Measurements from ENCODE around the gene ZACN. TPM values are rescaled to one million over a fixed set of nuclear protein-coding genes. Genes with fewer than 3 reads are reported as not detected.

Gene ZACN
- total RNA-seq, 2 donors from 2014 or later = not detected

DNA sequence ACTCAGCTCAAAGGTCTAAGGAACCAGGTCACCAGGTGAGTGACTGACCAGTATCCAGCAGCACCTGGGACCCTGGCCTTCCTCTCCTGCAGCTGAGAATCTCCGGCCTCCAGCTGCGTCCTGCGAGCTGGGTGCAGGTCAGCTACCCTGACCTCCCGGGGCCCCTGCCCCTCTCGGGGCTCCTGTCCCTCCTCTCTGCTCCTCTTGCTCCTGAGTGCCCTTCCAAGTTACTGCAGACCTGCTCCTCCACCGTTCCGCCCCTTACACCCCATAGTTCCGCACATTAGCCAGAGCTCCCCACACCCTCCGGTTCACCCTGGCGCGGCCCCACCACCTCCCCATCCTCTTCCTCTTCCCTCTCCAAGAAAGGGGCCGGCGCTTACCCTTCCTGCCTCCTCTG, 51.5 kb downstream of the ZACN start:
- WGBS, 2 donors = 56 to 83% methylated on average over 12 to 13 of the region's 13 CpGs
- H3K4me3 ChIP-seq = no peak overlapping the region
- ATAC-seq (no peak), DNase-seq (no peak)
- no peaks in the 10 kb centered on the region for H3K36me3 ChIP-seq (replicated peaks in 1 of 2; ENCODE audit: insufficient read depth in 1 of 2, low read depth in 2 of 2)
- H3K27me3 ChIP-seq = no peaks in the 10 kb centered on the region
- intact Hi-C loops (cut with DNase I) = no loop called here
- TF ChIP-seq, protein P1, sequence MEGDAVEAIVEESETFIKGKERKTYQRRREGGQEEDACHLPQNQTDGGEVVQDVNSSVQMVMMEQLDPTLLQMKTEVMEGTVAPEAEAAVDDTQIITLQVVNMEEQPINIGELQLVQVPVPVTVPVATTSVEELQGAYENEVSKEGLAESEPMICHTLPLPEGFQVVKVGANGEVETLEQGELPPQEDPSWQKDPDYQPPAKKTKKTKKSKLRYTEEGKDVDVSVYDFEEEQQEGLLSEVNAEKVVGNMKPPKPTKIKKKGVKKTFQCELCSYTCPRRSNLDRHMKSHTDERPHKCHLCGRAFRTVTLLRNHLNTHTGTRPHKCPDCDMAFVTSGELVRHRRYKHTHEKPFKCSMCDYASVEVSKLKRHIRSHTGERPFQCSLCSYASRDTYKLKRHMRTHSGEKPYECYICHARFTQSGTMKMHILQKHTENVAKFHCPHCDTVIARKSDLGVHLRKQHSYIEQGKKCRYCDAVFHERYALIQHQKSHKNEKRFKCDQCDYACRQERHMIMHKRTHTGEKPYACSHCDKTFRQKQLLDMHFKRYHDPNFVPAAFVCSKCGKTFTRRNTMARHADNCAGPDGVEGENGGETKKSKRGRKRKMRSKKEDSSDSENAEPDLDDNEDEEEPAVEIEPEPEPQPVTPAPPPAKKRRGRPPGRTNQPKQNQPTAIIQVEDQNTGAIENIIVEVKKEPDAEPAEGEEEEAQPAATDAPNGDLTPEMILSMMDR (IDR thresholded peaks at IDR 0.05) = no peak
- no peak for TF ChIP-seq POLR2A (IDR thresholded peaks at IDR 0.05)
- no peaks in the 10 kb centered on the region for H3K9me3 ChIP-seq
- no peak overlapping the region for H3K27ac ChIP-seq
- no peaks in the 10 kb centered on the region for H3K4me1 ChIP-seq

DNA sequence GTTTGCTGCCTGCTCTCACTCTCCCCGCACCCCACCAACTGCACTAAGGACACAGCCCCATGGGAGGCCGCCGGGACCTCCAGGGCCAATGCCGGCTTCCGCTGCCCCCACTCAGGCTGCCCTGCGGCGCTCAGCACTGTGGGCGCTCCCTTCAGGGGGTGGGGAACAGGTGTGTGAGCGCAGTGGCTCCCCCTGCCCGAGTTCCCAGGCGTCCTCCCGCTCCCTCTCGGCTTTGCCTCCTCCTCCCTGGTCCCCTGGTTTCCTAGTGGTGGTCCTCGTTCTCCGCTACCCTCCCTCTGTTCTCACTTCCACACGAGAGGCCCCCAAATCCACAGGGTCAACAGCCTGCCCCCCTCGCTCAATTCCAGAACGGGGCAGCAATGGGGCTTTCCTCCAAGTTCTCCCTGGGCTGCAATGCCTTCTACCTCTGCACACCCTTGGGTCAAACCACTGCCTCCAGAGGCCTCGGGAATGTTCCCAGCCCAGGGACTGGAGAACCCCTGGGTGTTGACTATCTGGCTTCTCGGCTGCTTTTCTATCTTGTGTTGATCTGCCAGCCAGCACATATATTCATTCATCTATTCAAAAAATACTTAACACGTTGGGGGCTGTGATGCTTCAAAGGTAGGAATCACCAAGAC, 52.2 kb downstream of the ZACN start:
- TF ChIP-seq POLR2A (IDR thresholded peaks at IDR 0.05) = no peak
- TF ChIP-seq, protein P1 (IDR thresholded peaks at IDR 0.05) = no peak
- no peaks in the 10 kb centered on the region for H3K4me1 ChIP-seq
- H3K27ac ChIP-seq = peak overlapping the region in 2 of 4 donors; percentile 63 to 65
- H3K36me3 ChIP-seq (replicated peaks in 1 of 2; ENCODE audit: insufficient read depth in 1 of 2, low read depth in 2 of 2) = no peaks in the 10 kb centered on the region
- H3K27me3 ChIP-seq = no peaks in the 10 kb centered on the region
- intact Hi-C loops (cut with DNase I) = no loop called here
- DNase-seq (no peak), ATAC-seq (no peak)
- no peak overlapping the region for H3K4me3 ChIP-seq
- 62 to 74% methylated on average over 20 to 21 of the region's 21 CpGs for WGBS, 2 donors
- H3K9me3 ChIP-seq = no peaks in the 10 kb centered on the region

DNA sequence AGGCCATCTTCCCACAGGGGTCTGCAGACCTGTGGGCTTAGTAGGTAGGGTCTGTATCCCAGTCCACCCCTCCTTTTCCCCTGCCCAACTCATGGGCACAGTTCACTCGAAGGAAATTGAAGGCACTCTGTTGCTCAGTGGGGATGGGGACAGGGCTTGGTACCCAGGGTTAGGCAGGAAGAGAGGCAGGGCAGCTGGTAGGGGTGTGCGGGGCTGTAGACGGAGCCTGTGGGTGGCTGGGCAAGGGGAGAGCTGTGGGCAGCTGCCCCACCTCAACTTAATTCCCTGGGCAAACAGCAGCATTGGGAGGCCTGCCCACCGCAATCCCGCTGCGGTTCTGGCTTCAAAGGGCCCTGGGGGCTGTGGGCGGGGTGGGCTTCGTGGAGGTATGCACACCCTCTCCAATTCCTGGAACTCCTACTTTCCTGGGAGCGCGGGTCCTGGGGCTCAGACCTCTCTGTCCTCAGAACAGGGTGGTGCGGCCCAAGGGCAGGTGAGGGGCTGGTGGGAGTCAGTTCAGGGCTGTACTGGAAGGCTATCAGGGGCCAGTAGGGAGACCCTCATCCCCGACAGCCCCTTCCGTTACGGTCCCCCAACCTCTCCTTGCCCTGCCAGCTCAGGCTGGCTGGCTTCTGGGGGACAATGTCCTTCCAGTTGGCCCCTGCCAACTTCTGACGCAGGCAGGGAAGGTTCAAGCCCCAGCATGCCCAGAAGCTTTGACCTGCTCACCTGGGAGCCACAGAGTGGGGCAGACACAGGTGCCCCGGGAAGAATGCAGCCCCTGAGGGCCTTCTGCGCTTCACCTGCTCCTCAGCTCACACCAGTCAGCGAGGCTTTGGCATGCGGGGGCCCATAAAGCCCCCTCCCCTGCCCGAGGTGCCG, 53.0 kb downstream of the ZACN start:
- Histone ChIP-seq H3K9me3 (no peaks in the 10 kb centered on the region), H3K27me3 (no peaks in the 10 kb centered on the region), H3K4me3 (no peak overlapping the region), H3K27ac (peak overlapping the region; percentile 54 to 72 (median 64)), H3K4me1 (no peaks in the 10 kb centered on the region), H3K36me3 (replicated peaks in 1 of 2; ENCODE audit: insufficient read depth in 1 of 2, low read depth in 2 of 2) (no peaks in the 10 kb centered on the region)
- intact Hi-C loops (cut with DNase I) = no loop called here
- TF ChIP-seq, protein P1 (IDR thresholded peaks at IDR 0.05) = no peak
- no peak for TF ChIP-seq POLR2A (IDR thresholded peaks at IDR 0.05)
- DNase-seq (no peak), ATAC-seq (peak; percentile 5)
- WGBS, 2 donors = 51 to 65% methylated on average over 3 to 19 of the region's 21 CpGs

Small RNA genes within 50 kb of the gene (microRNA-seq; reads per million reads assigned to microRNA genes)
- 2.7 to 3.3 reads per million in 2 donors for gene MIR6868 (ENCODE audit: borderline number of aligned reads in 2 of 2, borderline replicate concordance in 2 of 2)

Small RNA genes within 50 kb of the gene (small RNA-seq; reads per million reads assigned to genes)
- not detected for gene MIR6868

Other genes starting within 250 kb of the ZACN start
- gene UNC13D, start 234.8 kb upstream of the ZACN start, total RNA-seq = 10 to 100 TPM in 1 of 2 donors, 1 to 10 TPM in 1; 8.6 to 21.8 TPM
- gene WBP2, start 223.8 kb upstream of the ZACN start, total RNA-seq = 10 to 100 TPM; 44.2 to 49.5 TPM
- gene TRIM47, start 200.6 kb upstream of the ZACN start, total RNA-seq = 10 to 100 TPM; 39.6 to 41.8 TPM
- 10 to 100 TPM; 12.5 to 21.0 TPM for gene TRIM65, start 182.2 kb upstream of the ZACN start, total RNA-seq
- gene MRPL38, start 174.3 kb upstream of the ZACN start, total RNA-seq = 10 to 100 TPM; 47.7 to 77.8 TPM
- gene FBF1, start 138.1 kb upstream of the ZACN start, total RNA-seq = 1 to 10 TPM; 2.6 to 4.2 TPM
- gene ACOX1, start 100.0 kb upstream of the ZACN start, total RNA-seq = 10 to 100 TPM; 69.0 to 77.1 TPM
- 1 to 10 TPM; 6.5 to 9.2 TPM for gene TEN1, start 99.9 kb upstream of the ZACN start, total RNA-seq
- gene CDK3, start 78.3 kb upstream of the ZACN start, total RNA-seq = 1 to 10 TPM; 3.4 to 4.9 TPM
- 10 to 100 TPM in 1 of 2 donors, 1 to 10 TPM in 1; 4.9 to 13.0 TPM for gene EVPL, start 51.9 kb upstream of the ZACN start, total RNA-seq
- 10 to 100 TPM; 26.2 to 27.7 TPM for gene SRP68, start 6.7 kb upstream of the ZACN start, total RNA-seq
- under 1 TPM in 1 of 2 donors, not detected in 1; 0.52 TPM for gene GALR2, start 4.4 kb upstream of the ZACN start, total RNA-seq
- gene EXOC7, start 24.6 kb downstream of the ZACN start, total RNA-seq = 10 to 100 TPM; 53.2 to 73.2 TPM
- 1 to 10 TPM in 1 of 2 donors, under 1 TPM in 1; 0.33 to 3.4 TPM for gene FOXJ1, start 62.1 kb downstream of the ZACN start, total RNA-seq
- 10 to 100 TPM in 1 of 2 donors, 1 to 10 TPM in 1; 4.7 to 29.3 TPM for gene RNF157, start 161.3 kb downstream of the ZACN start, total RNA-seq
- gene UBALD2, start 186.2 kb downstream of the ZACN start, total RNA-seq = 1 to 10 TPM; 4.2 to 7.3 TPM
- gene QRICH2, start 229.1 kb downstream of the ZACN start, total RNA-seq = 1 to 10 TPM in 1 of 2 donors, under 1 TPM in 1; 0.66 to 1.6 TPM